ENCODE measurements around the gene ZNF410. TPM values are rescaled to one million over a fixed set of nuclear protein-coding genes. Genes with fewer than 3 reads are reported as not detected.

Gene ZNF410
- total RNA-seq, 1 experiment from 2014 or later = 21.0 TPM

GRCh38 chr14:73913256-73913655, 26.6 kb downstream of the ZNF410 start:
- no peaks in the 10 kb centered on the region for H3K4me1 Mint-ChIP-seq
- peaks cover 55% of the 10 kb centered on the region for H3K36me3 Mint-ChIP-seq
- no peak for DNase-seq (ENCODE audit: low spot score)
- no peaks in the 10 kb centered on the region for H3K27me3 Mint-ChIP-seq (ENCODE audit: low read depth)
- ATAC-seq = no peak
- no peak overlapping the region for H3K4me3 Mint-ChIP-seq
- ChIA-PET CTCF (no interaction called here), POLR2A (no interaction called here)
- TF ChIP-seq FOXJ3 (CRISPR knock-in tag; IDR thresholded peaks at IDR 0.05; ENCODE audit: borderline replicate concordance) (no peak), ETV6 (CRISPR knock-in tag; IDR thresholded peaks at IDR 0.05) (no peak), TEAD4 (CRISPR knock-in tag; IDR thresholded peaks at IDR 0.05) (no peak), ZNF425 (CRISPR knock-in tag; conservative IDR thresholded peaks at IDR 0.05) (no peak), JUN (CRISPR knock-in tag; IDR thresholded peaks at IDR 0.05) (no peak), ZNF138 (CRISPR knock-in tag; conservative IDR thresholded peaks at IDR 0.05) (no peak), ZNF121 (CRISPR knock-in tag; IDR thresholded peaks at IDR 0.05) (no peak), ARID4B (CRISPR knock-in tag; IDR thresholded peaks at IDR 0.05; ENCODE audit: borderline replicate concordance) (no peak), NR3C1 (CRISPR knock-in tag; conservative IDR thresholded peaks at IDR 0.05; ENCODE audit: low read depth) (no peak), ZNF416 (CRISPR knock-in tag; IDR thresholded peaks at IDR 0.05) (no peak), ATF1 (CRISPR knock-in tag; IDR thresholded peaks at IDR 0.05) (no peak)
- H3K27ac Mint-ChIP-seq = no peak overlapping the region
- peaks cover 14% of the 10 kb centered on the region for H3K9me3 Mint-ChIP-seq

- no peak overlapping the region for H3K4me3 Mint-ChIP-seq
- H3K9me3 Mint-ChIP-seq = peaks cover 17% of the 10 kb centered on the region
- no peak for DNase-seq (ENCODE audit: low spot score)
- H3K4me1 Mint-ChIP-seq = no peaks in the 10 kb centered on the region
- H3K27ac Mint-ChIP-seq = no peak overlapping the region
- no peaks in the 10 kb centered on the region for H3K27me3 Mint-ChIP-seq (ENCODE audit: low read depth)
- ChIA-PET POLR2A (no interaction called here), CTCF (interaction anchor here (0.5 kb wide), 1 partner anchor 35 kb away, joined by 3 read pairs; no protein-coding TSS in a partner anchor)
- ATAC-seq = no peak
- H3K36me3 Mint-ChIP-seq = peaks cover 42% of the 10 kb centered on the region
- TF ChIP-seq E2F4 (CRISPR knock-in tag; IDR thresholded peaks at IDR 0.05; ENCODE audit: borderline replicate concordance, low read depth) (no peak), ZMAT4 (CRISPR knock-in tag; IDR thresholded peaks at IDR 0.05) (no peak), SMAD3 (CRISPR knock-in tag; IDR thresholded peaks at IDR 0.05; ENCODE audit: borderline replicate concordance) (no peak), ESRRA (CRISPR knock-in tag; IDR thresholded peaks at IDR 0.05; ENCODE audit: borderline replicate concordance) (no peak), USF2 (CRISPR knock-in tag; IDR thresholded peaks at IDR 0.05) (no peak), SMAD4 (CRISPR knock-in tag; IDR thresholded peaks at IDR 0.05) (no peak), SOX15 (CRISPR knock-in tag; IDR thresholded peaks at IDR 0.05) (no peak), CTCF (IDR thresholded peaks at IDR 0.05) (no peak), GRHL2 (CRISPR knock-in tag; IDR thresholded peaks at IDR 0.05; ENCODE audit: insufficient replicate concordance, severe bottlenecking) (no peak), CREB1 (CRISPR knock-in tag; IDR thresholded peaks at IDR 0.05) (no peak), SP1 (CRISPR knock-in tag; conservative IDR thresholded peaks at IDR 0.05) (no peak)
Measured at GRCh38 chr14:73916324-73916723, 29.7 kb downstream of the ZNF410 start.

Measured in WTC11 (cell line).